Brain pericyte (primary cell): Measurements from ENCODE around the gene NSG1.

Source experiments
- DNase-seq: peaks from one replicate; pipeline ENCODE4 v3.0.0-alpha.2; 2012; ENCODE audit warnings: low read depth, low spot score

The NSG1 gene

GRCh38 chr4:4368809-4369580 is 17.9 kb upstream of the NSG1 start:
- DNase-seq, result no peak

GRCh38 chr4:4374388-4375098 is 12.4 kb upstream of the NSG1 start:
- DNase-seq, result no peak

- DNase-seq, result no peak
These were observed 10.8 kb upstream of the NSG1 start for GRCh38 chr4:4376074-4376473.

DNA sequence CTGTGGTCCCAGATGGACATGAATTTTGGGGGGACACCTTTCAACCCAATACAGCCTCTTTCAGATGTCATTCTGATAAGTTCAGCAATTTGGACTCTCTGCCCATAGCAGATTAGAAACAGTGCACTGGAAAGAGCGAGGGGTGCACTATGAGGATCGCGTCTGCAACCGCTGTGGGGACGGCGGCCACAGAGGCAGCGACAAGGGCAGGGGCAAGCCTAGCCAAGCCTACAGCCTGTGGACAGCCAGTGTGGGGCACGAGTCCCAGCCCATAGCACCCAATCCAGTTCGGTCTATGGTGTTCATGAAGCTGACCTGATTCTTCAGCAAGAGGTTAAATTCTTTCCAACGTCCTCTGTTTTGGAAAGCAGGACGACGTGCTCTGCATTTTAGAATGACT is 9.7 kb upstream of the NSG1 start:
- no peak for DNase-seq

GRCh38 chr4:4377732-4378460 is 9.0 kb upstream of the NSG1 start:
- no peak for DNase-seq

DNA sequence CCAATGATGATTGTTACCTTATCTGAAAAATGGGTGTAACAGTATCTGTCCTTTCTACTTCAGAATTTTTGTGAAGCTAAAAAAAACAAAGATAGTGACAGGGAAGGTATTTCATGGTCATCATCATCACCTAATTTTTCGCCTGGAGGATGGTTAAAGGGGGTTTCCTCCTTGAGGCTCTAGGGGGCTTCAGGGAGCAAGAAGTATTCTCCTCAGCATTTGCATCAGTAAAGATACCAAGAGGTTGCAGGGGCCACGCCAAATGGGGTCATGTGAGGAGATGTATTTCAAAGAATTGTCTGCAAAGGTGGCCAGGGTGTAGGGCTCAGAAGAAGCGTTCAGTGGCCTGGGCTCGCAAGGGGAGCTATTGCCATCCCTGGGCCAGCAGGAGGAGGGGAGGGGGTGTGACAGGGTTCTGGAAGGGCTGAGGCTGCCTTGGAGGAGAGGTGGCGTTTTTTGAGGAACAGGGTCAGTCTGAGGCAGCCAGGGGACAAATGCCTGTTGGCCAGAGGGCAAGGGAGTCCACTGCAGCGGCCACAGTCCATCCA is 7.3 kb upstream of the NSG1 start:
- DNase-seq, result no peak

GRCh38 chr4:4383085-4383484 is 3.8 kb upstream of the NSG1 start:
- DNase-seq, result no peak

GRCh38 chr4:4384837-4385236 is 2.1 kb upstream of the NSG1 start:
- no peak for DNase-seq

DNA sequence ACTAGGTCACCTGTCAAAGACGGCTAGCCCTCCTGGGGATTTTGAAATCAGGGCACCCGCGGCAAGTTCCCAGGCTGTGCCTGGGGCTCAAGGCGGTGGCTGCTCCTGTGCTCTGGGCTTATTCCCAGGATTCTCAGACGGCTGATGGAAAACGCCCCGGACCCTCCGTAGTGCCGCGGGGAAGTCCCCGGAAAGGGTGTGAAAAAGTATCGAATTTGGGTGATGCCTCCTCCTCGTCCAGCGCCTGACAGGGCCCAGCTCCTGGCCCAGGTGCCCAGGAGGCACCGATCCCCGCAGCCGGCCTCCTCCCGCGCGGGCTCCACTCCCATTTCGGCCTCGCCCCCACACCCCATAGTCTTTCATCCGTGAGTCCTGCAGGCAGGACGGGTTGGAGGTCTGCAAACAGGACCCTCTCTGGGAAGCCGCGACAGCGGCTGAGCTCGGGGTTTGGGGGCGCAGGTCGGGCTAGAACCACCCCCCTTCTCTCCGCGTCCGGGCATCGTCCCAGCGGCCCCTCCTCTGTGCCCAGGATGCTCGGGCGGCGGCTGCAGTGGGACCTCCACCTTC is 1.1 kb upstream of the NSG1 start:
- DNase-seq, result no peak

DNA sequence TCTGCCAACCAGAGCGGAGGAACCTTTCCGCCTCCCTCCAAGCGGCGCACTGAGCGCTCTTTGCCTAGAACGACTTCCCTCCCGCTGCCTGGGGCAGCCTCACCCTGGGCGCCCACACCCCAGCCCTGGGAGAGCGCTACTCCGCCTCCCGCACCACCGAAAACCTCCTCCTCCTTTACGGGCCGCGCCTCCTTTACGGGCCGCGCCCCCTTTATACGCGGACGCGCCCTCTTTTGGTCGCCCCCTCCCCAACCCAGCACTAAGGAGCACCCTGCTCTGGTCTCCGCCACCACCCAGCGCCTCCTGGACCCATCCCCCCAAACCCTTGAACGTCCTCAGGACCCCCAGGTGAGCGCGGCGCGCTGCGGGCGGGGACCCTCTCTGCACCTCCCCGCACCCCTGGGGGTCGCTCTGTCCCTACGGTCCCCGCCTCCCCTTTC is 586 bp upstream of the NSG1 start:
- no peak for DNase-seq

- DNase-seq, result no peak
These were observed 819 bp downstream of the NSG1 start for GRCh38 chr4:4387531-4388310.

- DNase-seq, result no peak
These were observed 1.4 kb downstream of the NSG1 start for GRCh38 chr4:4388311-4388790.

GRCh38 chr4:4388836-4389575 is 2.1 kb downstream of the NSG1 start:
- no peak for DNase-seq

DNA sequence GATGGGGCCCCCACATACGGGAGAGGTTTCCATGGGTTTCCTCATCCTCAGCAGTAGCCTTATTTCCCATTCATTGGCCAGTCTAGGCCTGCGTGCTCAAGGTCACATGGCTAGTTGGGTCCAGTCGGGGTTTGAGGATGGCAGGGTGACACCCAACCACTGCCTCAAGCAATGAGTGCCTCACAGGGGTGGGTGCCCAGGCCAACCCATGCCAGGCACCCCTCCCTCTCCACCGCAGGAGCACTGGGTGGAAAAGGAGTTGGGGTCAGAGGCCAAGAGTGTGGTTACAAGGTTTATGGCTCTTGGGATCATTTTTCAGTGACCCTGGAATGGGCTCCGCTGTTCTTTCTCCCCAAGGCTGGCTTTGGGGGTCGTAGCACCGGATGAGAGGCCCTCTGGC is 3.1 kb downstream of the NSG1 start:
- DNase-seq, result no peak

GRCh38 chr4:4390515-4391240 is 3.8 kb downstream of the NSG1 start:
- DNase-seq, result no peak

DNA sequence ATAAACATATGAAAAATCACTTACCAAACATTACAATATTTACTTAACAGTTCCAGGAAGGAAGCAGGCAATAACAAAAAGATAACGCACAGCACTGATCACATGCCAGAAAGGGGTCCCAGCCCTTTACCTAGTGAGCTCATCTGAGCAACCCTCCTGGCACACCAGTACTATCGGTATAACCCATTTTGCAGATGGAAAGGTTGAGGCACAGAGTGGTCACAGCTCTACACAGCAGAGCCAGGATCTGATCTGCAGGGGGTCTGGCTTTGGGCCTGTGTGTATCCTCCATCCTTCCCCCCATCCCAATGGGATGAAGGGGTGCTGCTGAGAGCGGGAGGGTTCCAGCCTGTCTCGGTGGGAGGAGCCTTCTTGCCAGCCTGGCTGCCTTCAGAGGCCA is 5.0 kb downstream of the NSG1 start:
- DNase-seq, result no peak

DNA sequence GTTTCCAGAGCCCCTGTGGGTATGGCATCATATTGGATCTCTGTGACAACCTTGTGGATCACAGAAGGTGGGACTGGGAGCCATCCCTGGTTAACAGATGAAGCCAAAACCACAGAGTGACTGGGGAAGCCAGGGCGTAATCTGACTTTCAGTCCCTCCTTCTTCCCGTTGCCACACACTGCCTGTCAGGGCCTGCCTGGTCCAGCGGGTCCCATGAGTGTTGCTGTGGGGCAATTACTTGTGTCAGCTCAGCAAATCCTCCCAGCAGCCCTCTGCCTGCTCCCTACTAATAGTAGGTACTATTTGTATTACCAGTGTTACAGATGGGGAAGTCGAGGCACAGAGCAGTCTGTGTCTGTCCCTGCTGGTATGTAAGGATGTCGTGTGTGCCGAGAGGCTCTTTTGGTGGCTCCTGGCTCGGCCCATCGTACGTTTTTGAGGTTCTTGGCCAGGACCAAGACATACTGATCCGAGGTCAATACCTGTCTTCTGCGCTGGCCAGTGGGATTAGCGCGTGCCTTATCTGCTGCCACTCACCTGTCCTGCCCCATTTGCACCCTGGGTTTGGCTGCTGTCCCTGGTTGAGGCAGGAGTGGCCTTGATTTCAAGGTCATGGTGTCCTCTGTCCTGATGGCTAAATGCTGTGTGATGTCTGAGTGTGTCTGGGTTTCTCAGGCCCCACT is 5.7 kb downstream of the NSG1 start:
- no peak for DNase-seq

DNA sequence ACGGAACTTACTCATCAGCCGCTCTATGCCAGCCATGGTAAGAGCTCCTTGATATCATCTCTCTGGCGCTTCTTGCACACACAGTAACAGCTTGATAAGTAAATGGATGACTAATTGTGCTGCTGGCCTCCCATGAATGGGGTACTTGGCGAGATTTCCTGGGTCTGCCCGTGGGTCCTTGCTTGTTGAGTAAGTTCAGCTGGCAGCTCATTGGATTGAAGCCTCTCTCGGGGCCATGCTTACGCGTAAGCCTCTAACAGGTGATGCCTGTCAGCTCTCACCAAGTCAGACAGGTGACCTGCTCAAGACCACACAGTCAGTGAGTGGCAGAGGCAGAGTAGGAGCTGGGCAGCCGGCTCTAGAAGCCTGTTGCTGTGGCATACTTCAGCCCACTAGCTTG is 7.7 kb downstream of the NSG1 start:
- no peak for DNase-seq

DNA sequence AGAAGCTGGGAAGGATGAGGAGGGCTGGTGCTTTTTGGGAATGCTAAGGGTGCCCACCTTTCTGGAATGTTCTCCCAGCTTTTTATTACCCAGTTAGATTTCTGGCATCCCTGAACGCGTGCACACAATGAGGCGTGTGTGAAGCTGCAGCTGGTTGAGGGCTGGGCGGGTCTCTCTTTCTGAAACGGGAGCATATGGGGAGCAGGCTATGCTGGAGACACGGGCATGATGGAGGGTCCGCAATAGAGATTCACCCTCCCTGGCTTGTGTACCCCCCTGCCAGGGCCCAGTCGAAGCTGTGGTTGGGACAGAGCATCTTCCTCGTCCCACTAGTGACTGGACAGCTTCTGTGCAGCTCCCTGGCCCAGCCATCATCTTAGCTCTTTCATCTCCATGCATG is 8.5 kb downstream of the NSG1 start:
- DNase-seq, result no peak
